Osteocyte (in vitro differentiated cells): ENCODE data around the gene ARFIP2. TPM values are rescaled to one million over a fixed set of nuclear protein-coding genes. Genes with fewer than 3 reads are reported as not detected.

ENCODE experiments used
- DNase-seq: peaks from one replicate; pipeline ENCODE4 v3.0.0; 2021; ENCODE audit warnings: mixed read lengths; ENCODE audit not compliant: unreplicated experiment; ENCODE audit errors: extremely low spot score
- H3K27ac Mint-ChIP-seq: one replicate; pipeline ENCODE4 v1.8.0; 2021; ENCODE audit warnings: mild to moderate bottlenecking, mixed read lengths; ENCODE audit not compliant: unreplicated experiment
- H3K27me3 Mint-ChIP-seq: one replicate; pipeline ENCODE4 v1.8.0; 2021; ENCODE audit warnings: mixed read lengths; ENCODE audit not compliant: unreplicated experiment
- H3K36me3 Mint-ChIP-seq: one replicate; pipeline ENCODE4 v1.8.0; 2021; ENCODE audit warnings: mixed read lengths; ENCODE audit not compliant: unreplicated experiment
- H3K4me1 Mint-ChIP-seq: one replicate; pipeline ENCODE4 v1.8.0; 2021; ENCODE audit warnings: mixed read lengths; ENCODE audit not compliant: unreplicated experiment
- H3K4me3 Mint-ChIP-seq: one replicate; pipeline ENCODE4 v1.8.0; 2021; ENCODE audit warnings: mild to moderate bottlenecking, moderate library complexity, mixed read lengths; ENCODE audit not compliant: unreplicated experiment
- H3K9me3 Mint-ChIP-seq: one replicate; pipeline ENCODE4 v1.8.0; 2021; ENCODE audit warnings: mixed read lengths; ENCODE audit not compliant: unreplicated experiment
- CTCF ChIP-seq: fragments of 200-600 bp; sonication (generic); IDR thresholded peaks from 2 replicates; pipeline ENCODE4 v1.5.0; 2021; ENCODE audit warnings: antibody characterized with exemption, mild to moderate bottlenecking, moderate library complexity
- total RNA-seq: library from RNA; stranded (reverse); gene quantifications from 2 replicates; pipeline ENCODE4 v1.2.1, GENCODE V29; 2021

The ARFIP2 gene
- total RNA-seq, 1 donor from 2014 or later, result 64.6 TPM

- no peak for TF ChIP-seq CTCF
- no peak for DNase-seq
- Mint-ChIP-seq H3K27me3 (no peaks in the 10 kb centered on the region), H3K4me3 (no peak overlapping the region), H3K9me3 (no peaks in the 10 kb centered on the region), H3K4me1 (no peaks in the 10 kb centered on the region), H3K36me3 (peaks cover 30% of the 10 kb centered on the region), H3K27ac (no peak overlapping the region)
Measured at GRCh38 chr11:6457581-6458320, 23.4 kb downstream of the ARFIP2 start.

- H3K4me1 Mint-ChIP-seq, result no peaks in the 10 kb centered on the region
- no peak for DNase-seq
- no peak overlapping the region for H3K27ac Mint-ChIP-seq
- no peak for TF ChIP-seq CTCF
- no peaks in the 10 kb centered on the region for H3K27me3 Mint-ChIP-seq
- H3K36me3 Mint-ChIP-seq, result peaks cover 33% of the 10 kb centered on the region
- no peaks in the 10 kb centered on the region for H3K9me3 Mint-ChIP-seq
- H3K4me3 Mint-ChIP-seq, result no peak overlapping the region
Measured at GRCh38 chr11:6456361-6457073, 24.6 kb downstream of the ARFIP2 start.

- H3K27me3 Mint-ChIP-seq, result no peaks in the 10 kb centered on the region
- H3K27ac Mint-ChIP-seq, result no peak overlapping the region
- no peak overlapping the region for H3K4me3 Mint-ChIP-seq
- DNase-seq, result no peak
- TF ChIP-seq CTCF, result no peak
- H3K9me3 Mint-ChIP-seq, result no peaks in the 10 kb centered on the region
- peaks cover 28% of the 10 kb centered on the region for H3K36me3 Mint-ChIP-seq
- H3K4me1 Mint-ChIP-seq, result no peaks in the 10 kb centered on the region
Measured at GRCh38 chr11:6455070-6455469, 26.1 kb downstream of the ARFIP2 start.

GRCh38 chr11:6453152-6453551 lies 28.0 kb downstream of the ARFIP2 start:
- Mint-ChIP-seq H3K9me3 (no peaks in the 10 kb centered on the region), H3K4me1 (no peaks in the 10 kb centered on the region), H3K4me3 (no peak overlapping the region), H3K36me3 (peaks cover 24% of the 10 kb centered on the region), H3K27me3 (no peaks in the 10 kb centered on the region), H3K27ac (no peak overlapping the region)
- TF ChIP-seq CTCF, result no peak
- no peak for DNase-seq

- no peaks in the 10 kb centered on the region for H3K9me3 Mint-ChIP-seq
- no peak overlapping the region for H3K4me3 Mint-ChIP-seq
- DNase-seq, result no peak
- no peaks in the 10 kb centered on the region for H3K27me3 Mint-ChIP-seq
- no peak overlapping the region for H3K27ac Mint-ChIP-seq
- H3K36me3 Mint-ChIP-seq, result peaks cover 24% of the 10 kb centered on the region
- H3K4me1 Mint-ChIP-seq, result no peaks in the 10 kb centered on the region
- TF ChIP-seq CTCF, result no peak
Measured at GRCh38 chr11:6452219-6452618, 28.9 kb downstream of the ARFIP2 start.
